Kidney capillary endothelial cell (primary cell): ENCODE data around the gene WDR13.
"Not testable (repeated sequence)": the region's sequence is repeated elsewhere in the genome, so short reads cannot be mapped to it uniquely, and the experiment has no call there.

Experiments used
- DNase-seq: peaks from one replicate; pipeline ENCODE4 v3.0.0-alpha.2; 2018; ENCODE audit warnings: low spot score

Gene WDR13

DNA sequence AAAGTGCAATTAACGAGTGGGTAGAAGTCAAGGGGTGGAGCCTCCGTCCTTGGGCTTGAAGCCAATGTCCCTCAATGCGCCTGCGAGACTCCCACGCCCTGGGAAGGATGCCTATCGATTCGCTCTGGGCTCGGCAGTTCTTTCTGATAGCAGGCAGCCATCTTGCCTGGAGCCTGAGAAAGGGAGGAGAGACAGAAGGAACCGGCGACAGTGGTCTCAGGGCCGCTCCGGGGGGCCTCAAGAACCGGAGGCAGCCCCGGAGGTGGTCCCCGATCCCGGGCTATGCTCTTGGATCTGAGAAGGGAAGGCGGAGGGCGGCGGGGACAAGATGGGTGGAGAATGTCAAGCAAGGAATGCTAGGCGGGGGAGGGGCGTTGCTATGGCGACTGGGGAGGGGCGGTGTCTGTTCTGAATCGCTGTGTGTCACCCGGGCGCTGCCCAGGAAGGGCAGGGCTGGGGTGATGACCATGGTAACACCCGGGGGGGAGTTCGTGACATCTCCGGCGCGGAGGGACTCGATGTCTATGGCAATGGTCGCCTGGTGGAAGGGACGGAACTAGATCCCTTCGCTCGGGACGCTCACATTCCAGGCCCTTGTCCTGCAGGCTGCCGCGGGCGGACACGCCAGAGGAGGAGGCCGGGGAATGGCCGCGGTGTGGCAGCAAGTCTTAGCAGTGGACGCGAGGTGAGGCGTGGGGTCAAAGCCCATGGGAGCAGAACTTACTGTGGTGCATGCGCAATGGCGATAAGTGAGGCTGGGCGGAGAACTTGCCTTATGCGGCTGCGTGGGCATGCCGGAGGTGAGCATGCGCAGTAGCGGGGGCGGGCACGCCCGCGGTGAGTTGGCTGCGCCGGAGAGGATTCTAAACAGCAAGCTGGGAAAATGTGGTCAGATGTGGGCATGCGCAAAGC lies at the start of gene WDR13:
Gene WDR13 (plus strand): TSS at position 140 of the 912 bp plus-strand sequence. CDS start 505 bp downstream, at position 645.
- DNase-seq, result peak; percentile 75

DNA sequence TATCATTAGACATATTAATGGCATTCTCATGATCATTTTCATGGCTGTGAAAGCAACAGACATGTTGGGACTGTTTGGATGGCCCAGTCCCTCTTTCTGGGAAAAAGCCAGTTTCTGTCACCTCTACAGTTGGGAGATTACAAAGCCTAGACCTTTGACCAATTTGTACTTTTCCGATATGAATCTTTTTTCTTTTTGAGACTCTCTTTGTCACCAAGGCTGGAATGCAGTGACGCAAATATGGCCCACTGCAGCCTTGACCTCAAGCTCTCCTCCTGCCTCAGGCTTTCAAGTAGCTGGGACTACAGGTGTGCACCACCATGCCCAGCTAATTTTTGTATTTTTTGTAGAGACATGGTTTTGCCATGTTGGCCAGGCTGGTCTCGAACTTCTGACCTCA lies 48.4 kb upstream of the WDR13 start:
- no peak for DNase-seq

DNA sequence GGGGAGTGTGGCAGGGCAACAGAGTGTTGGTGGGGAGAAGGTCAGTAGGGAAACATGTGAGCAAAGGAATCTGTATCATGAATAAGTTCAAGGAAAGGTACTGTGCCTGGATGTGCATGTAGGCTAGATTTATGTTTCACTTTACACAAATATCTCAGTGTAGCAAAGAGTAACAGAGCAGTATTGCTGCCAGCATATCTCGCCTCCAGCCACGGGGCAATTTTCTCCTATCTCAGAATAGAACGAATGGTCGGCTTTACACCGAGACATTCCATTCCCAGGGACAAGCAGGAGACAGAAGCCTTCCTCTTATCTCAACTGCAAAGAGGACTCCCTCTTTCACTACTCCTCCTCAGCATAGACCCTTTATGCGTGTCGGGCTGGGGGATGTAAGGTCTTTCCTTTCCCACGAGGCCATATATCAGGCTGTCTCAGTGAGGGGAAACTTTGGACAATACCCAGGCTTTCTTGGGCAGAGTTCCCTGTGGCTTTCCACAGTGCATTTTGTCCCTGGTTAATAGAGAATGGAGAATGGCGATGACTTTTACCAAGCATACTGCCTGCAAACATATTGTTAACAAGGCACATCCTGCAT lies 41.5 kb upstream of the WDR13 start:
- not testable (repeated sequence) for DNase-seq

DNA sequence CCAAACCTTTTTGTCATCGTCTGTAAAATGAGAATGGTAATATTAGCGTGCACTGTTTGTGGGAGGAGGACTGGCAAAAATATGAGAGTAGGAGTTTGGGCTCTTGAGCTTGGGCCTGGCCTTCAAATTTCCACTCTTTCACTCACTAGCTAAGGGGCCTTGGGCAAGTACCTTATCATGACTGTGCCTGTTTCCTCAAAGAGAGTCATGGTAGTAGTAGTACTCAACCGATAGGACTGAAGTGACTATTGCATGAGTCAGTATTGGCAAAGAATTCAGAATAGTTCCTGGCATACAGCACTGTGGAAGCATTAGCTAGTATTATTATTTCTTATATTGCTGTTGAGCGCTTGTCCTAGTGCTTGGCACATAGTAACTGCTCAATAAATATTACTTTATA lies 39.0 kb upstream of the WDR13 start:
- DNase-seq, result peak; percentile 78

DNA sequence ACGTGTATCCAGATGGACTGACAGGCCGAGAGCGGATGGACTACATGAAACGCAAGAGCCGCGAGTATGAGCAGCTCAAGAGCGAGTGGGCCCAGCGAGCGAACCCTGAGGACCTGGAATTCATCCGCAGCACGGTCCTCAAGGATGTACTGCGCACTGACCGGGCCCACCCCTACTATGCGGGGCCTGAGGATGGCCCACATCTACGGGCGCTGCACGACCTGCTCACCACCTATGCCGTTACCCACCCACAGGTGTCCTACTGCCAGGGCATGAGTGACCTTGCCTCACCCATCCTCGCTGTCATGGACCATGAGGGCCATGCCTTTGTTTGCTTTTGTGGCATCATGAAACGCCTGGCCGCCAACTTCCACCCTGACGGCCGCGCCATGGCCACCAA lies 37.7 kb upstream of the WDR13 start:
- no peak for DNase-seq

DNA sequence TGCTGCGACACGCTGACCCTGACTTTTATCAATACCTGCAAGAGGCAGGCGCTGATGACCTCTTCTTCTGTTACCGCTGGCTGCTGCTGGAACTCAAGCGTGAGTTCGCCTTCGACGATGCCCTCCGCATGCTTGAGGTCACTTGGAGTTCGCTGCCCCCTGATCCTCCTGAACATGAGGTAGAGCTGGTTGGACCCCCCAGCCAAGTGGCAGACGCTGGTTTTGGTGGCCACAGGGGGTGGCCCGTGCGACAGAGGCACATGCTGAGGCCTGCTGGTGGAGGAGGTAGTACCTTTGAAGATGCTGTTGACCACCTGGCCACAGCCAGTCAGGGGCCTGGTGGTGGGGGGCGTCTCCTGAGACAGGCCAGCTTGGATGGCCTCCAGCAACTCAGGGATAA lies 37.2 kb upstream of the WDR13 start:
- DNase-seq, result no peak

DNA sequence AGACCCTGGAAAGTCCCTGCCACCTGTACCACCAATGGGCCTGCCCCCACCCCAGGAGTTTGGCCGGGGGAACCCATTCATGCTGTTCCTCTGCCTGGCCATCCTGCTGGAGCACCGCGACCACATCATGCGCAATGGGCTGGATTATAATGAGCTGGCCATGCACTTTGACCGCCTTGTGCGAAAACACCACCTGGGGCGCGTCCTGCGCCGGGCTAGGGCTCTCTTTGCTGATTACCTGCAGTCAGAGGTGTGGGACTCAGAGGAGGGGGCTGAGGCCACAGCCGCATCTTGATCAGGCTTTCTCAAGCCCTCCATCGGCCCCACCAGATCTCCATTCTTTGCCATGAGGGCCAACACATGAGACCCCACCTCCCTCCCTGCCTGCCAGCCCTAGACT lies 36.6 kb upstream of the WDR13 start:
- no peak for DNase-seq

DNA sequence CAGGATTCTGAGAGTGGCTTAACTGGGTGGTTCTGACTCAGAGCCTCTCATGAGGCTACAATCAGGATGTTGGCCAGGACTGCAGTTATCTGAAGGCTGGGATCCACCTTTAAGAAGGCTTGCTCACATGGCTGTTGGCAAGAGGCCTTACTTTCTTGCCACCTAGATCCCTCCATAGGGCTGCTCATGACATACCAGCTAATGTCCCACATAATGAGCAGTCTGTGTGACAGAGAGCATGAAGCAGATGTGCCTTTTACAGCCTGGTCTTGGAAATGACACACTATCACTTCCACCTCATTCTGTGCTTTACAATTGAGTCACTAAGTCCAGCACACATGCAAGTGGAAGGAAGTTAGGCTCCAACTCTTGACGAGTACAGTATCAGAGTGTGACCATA lies 27.3 kb upstream of the WDR13 start:
- peak; percentile 89 for DNase-seq

DNA sequence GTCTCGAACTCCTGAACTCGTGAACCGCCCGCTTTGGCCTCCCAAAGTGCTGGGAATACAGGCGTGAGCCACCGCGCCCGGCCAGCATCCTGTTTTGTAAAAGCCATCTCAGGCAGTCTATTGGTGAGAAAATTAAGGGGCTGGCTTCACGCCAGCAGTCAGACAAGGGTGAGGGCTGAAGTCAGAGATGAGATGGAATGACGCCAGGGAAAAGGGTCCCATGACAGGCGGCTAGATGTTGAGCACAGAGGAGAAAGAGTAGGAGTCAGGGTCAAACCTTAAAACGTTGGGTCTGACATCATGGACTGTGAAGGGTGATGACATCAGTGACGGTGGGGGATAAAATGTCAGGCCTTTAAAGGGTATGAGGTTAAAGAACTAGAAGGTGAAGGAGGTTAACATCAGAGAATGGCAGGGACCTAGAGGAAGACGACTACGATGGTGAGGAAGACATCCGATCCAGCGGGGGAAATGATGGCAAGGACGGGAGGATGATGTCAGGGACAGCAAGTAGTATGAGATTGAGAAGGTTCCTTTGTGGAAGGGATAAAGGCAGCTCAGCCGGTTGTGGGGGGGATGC lies 23.5 kb upstream of the WDR13 start:
- peak; percentile 75 for DNase-seq

DNA sequence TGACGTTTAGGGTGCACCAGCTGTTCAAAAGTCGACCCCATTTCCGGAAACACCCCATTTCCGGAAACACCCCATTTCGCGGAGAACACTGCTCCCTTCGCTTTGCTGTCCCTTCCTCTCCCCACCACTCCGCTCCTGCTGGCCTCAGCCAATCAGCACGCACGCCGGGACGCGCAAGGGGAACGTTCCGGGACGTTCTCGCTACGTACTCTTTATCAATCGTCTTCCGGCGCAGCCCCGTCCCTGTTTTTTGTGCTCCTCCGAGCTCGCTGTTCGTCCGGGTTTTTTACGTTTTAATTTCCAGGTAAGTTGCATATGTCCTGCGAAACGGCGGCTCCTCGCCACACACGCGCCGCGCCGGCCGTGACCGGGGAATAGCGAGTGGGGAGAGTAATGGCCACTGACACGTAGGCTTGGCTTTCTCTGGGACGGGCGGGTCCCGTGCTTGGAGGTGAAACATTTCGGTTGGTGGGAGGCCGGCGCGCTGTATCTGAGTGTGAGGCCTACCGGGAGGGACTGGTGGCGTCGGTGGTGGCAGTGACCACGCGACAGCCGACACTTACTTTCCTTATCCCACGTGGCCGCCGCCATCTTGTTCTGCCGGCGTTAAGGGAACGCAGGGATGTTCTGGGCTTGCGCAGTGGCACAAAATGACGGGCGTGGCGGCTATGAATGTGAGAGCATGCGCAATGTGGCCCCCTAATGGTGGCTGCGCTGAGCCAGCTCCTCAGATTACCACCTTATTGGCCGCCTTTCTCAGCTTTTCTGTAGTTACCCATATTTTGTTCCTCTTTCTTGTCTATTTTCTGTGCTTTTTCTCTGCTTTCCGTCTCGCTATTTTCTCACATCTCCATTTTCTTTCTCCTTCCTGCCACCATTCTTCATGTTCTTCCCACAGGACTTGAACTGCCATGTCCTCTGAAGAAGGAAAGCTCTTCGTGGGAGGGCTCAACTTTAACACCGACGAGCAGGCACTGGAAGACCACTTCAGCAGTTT lies 22.7 kb upstream of the WDR13 start, which contains the start of gene RBM3:
Gene RBM3 (plus strand): TSS at position 215 of the 997 bp plus-strand sequence. CDS start 697 bp downstream, at position 912.
- DNase-seq, result peak; percentile 56

DNA sequence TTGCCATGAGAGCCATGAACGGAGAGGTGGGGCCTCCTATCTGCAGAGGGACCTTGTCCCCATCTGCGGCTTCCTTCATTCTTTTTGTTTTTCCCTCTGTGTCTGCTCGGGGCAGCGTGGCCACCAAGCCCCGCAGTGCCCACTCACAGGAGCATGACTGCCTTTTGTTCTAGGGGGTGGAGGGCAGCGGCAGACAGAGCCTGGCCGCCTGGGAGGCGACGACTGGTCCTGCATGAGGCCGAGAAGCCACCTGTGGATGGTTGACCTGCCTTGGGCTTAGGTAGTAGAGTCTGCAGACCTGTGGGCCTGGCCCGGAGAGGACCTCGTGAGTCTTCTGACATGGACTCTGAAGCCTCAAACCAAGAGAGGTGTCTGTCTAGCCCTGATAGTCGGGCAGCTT lies 21.6 kb upstream of the WDR13 start:
- no peak for DNase-seq

DNA sequence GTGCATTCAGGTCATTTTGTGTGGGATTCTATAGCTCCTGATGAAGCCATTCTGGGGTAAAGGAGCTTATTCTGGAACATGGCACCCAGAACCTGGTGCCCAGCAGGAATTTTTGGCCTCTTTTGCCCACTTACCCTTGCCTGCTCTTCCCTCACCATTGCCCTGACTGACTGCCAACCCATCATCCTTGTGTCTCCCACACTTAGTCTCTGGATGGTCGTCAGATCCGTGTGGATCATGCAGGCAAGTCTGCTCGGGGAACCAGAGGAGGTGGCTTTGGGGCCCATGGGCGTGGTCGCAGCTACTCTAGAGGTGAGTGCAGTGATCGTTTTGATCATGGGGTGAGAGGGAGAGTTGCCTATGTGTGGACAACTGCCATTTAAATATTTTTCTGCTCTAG lies 21.2 kb upstream of the WDR13 start:
- DNase-seq, result no peak

DNA sequence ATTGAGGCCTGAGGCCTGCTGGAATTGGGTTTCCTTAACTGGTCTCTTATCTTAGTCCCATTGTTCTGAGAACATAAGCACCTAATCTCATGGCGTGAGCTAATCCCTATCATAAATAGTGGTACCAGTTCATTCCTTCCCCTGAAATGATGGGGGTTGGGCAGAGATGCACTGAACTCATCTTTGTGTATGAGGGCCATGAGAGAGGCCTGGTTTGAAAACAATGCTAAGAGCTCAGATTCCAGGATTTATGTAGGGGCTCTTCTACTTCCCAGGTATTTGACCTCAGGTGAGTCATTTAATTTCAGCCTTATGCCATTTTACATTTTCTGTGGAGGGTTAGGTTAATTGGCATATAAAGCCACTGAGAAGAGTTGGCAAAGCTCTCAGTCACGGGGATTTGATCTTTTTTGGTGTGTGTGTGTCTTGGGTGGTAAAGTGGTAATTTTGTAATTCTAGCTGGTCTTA lies 18.6 kb upstream of the WDR13 start:
- no peak for DNase-seq

DNA sequence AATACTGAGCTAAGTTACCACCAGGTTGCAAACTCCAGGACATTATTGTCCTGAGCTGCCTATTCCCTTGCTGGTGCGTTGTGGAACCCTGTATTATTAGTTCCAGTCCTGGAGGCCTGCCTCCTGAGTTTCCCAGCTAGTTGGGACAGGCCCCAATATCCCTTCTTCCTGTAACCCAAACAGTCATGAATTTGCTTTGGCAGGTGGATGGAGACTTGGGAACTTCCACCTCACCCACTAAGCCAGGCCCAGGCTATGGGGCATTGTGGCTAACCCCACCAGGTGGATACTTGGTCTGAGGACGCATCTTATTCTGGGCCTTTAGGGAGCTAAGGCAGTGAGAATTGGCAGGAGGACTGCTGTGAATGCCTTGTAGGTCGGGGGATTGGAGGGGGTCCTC lies 18.0 kb upstream of the WDR13 start:
- no peak for DNase-seq

DNA sequence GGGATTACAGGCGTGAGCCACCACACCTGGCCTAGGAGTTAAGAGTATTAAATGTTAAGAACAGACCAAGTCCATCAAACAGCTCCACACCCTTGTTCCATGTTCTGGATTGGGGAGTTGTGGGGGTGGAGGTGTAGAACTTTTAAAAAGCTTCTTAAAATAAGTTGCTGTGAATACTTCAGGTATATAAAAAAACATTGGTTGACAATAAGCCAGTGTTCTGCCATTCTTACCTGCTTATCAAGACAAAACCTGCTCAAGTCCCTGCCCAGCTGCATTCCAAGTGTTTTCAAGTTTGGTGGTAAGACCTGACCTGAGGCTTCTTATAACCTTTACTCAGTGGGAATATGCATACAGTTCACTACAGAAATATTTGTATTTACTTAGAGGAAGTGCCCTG lies 16.6 kb upstream of the WDR13 start:
- DNase-seq, result no peak

DNA sequence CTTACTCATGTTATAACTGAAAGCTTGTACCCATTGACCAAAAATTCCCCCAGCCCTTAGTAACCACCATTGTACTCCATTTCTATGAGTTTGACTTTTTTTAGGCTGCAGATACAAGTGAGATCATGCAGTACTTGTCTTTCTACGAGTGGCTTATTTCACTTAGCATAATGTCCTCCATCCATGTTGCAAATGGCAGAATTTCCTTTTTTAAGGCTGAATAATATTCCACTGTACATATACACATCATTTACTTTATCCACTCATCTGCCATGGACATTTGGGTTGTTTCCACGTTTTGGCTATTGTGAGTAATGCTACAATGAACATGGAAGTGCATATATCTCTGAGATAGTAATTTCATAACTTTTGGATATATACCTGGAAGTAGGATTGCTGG lies 12.6 kb upstream of the WDR13 start:
- no peak for DNase-seq

DNA sequence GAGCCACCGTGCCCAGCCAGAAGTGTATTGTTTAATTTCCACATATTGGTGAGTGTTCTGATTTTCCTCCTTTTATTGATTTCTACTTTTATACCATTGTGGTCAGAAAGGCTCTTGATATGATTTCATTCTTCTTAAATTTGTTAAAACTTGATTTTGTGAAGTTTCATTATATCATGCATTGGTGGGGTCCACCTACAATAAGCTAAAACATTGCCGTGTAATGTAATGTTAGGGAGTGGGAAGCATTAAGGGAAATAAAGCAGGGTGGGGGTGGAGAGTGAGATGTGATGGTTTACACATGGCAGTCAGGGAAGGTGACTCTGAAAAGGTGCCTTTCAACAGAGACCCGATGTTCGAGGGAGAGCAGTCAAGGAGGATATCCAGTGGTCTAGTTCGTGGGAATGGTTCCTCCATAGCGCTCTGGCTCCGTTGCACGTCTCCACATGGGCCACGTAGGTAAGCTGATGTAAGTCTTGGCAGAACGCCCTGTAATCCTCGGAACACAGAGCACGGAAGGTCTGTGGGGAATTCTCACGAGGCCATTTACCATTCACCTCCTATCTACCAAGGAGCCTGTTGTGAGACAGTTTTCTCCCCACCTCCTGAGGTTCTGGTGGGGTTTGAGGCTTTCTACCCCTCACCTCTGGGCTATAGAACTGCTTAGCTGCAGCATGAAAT lies 7.7 kb upstream of the WDR13 start:
- DNase-seq, result no peak

DNA sequence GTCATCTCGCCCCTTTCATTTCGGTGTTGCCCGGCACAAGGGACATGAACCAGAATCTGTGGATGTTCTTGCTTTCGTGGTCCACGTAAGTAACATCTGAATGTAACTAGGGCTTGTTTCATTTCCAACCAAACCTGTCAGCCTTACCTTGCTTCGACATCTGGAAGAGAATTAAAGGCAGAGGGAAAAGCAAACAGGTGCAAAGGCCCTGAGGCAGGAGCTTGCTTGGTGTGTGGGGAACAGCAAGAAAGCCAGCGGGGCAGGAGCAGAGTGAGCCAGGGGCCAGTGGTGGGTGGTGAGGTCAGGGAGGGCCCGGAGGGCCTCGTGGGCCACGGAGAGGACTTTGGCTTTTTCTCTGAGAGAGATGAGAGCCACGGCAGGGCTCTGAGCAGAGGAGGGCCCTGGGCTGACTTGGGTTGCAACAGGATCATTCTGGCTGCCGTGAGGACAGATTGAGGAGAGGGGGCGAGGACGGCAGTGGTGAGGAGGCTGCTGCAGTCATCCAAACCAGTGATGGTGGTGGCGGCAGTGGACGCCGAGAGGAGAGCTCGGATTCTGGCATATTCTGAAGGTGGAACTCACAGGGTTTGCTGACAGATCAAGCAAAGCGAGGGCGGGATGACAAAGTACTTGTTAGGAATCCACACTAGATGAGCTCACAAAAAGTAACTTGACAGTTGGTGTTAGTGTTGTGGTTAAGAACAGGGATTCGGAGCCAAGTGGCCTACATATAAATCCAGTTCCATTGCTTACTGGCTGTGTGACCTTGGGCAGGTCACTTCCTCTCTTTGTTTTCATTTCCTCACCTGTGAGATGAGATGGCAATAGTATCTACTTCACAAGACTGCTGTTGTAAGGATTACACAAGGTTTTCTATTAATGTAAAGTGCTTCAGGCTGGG lies 6.8 kb upstream of the WDR13 start:
- DNase-seq, result no peak

DNA sequence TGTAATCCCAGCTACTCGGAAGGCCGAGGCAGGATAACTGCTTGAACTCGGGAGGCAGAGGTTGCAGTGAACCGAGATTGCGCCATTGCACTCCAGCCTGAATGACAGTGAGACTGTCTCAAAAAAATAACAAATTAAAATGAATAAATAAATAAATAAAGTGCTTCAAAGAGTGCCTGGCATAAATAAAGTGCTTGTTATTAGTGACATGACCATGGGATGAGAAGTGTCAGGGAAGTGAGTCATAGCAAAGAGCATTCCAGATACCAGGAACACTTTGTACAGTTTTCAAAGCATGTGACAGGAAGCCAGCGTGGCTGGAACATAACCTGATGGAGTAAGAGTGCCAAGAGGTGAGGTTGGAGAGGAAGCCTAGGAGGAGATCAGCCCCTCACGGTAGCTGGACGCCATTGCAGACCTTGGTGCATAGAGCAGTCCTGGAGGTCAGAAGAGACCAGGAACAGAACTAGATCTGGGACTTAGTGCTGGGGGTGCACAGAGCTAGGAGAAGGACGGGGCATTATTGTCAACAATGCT lies 6.0 kb upstream of the WDR13 start:
- peak; percentile 78 for DNase-seq

DNA sequence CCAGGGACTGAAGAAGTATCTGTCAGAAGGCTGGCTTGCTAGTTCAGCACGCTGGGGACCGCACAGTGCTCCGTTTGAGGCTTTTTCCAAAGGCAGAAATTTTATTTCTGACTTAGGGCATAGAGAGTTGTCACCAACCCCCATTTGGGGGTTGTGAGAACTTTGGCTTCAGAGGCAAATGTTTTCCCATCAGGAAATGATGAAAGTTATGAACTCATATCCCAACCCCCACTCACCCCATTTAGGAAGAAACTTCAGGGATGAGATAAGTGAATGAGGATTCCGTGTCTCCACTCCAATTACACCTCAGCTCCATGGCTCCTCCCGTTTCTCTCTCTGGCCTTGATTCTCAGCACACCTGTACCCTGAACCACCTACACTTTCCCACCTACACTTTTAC lies 4.3 kb upstream of the WDR13 start:
- DNase-seq, result no peak
